ENCODE measurements around the gene FER1L5. TPM values are rescaled to one million over a fixed set of nuclear protein-coding genes. Genes with fewer than 3 reads are reported as not detected.

The FER1L5 gene
- total RNA-seq, 1 donor, result not detected

Other genes starting within 250 kb of the FER1L5 start
- gene NEURL3, start 137.4 kb upstream of the FER1L5 start, total RNA-seq, result 0.52 TPM
- gene ARID5A, start 106.0 kb upstream of the FER1L5 start, total RNA-seq, result 191 TPM
- 50.2 TPM for gene KANSL3, start 4.5 kb upstream of the FER1L5 start, total RNA-seq
- gene LMAN2L, start 97.3 kb downstream of the FER1L5 start, total RNA-seq, result 1.3 TPM
- gene CNNM4, start 118.1 kb downstream of the FER1L5 start, total RNA-seq, result 5.5 TPM
- gene CNNM3, start 173.5 kb downstream of the FER1L5 start, total RNA-seq, result 15.6 TPM
- 2.2 TPM for gene ANKRD23, start 201.3 kb downstream of the FER1L5 start, total RNA-seq
- gene ANKRD39, start 215.3 kb downstream of the FER1L5 start, total RNA-seq, result 4.3 TPM
- gene SEMA4C, start 227.3 kb downstream of the FER1L5 start, total RNA-seq, result 7.5 TPM

All from mononuclear cell (primary cell).